Suprapubic skin (tissue), 4 donors: ENCODE results near the gene PLXDC1. TPM values are rescaled to one million over a fixed set of nuclear protein-coding genes. Genes with fewer than 3 reads are reported as not detected.

ENCODE experiments used
- DNase-seq, 2 donors: peaks; one replicate each; pipeline ENCODE4 v3.0.0-alpha.2; 2019; ENCODE audit warnings: low spot score in 2 of 2
- H3K27ac ChIP-seq: fragments of 200-600 bp; sonication (generic); one replicate; pipeline ENCODE4 v1.5.1; 2019
- H3K27me3 ChIP-seq: fragments of 200-600 bp; sonication (generic); one replicate; pipeline ENCODE4 v1.5.1; 2019
- H3K36me3 ChIP-seq: fragments of 200-600 bp; sonication (generic); one replicate; pipeline ENCODE4 v1.5.1; 2019
- H3K4me1 ChIP-seq: fragments of 200-600 bp; sonication (generic); one replicate; pipeline ENCODE4 v1.5.1; 2019
- H3K4me3 ChIP-seq: fragments of 200-600 bp; sonication (generic); one replicate; pipeline ENCODE4 v1.5.1; 2019; ENCODE audit warnings: mild to moderate bottlenecking
- H3K9me3 ChIP-seq: fragments of 200-600 bp; sonication (generic); one replicate; pipeline ENCODE4 v1.5.1; 2019
- EP300 ChIP-seq: sonication (generic); formaldehyde crosslinking; IDR thresholded peaks from one replicate; pipeline ENCODE4 v1.6.1; 2017; ENCODE audit warnings: antibody characterized with exemption
- POLR2A ChIP-seq, 2 donors: fragments of 450-650 bp; IDR thresholded peaks; one replicate each; pipeline ENCODE4 v1.6.1; 2017; ENCODE audit warnings: antibody characterized with exemption in 2 of 2, mild to moderate bottlenecking in 2 of 2, moderate library complexity in 2 of 2
- POLR2AphosphoS5 ChIP-seq, 3 donors: sonication (generic); formaldehyde crosslinking; IDR thresholded peaks; one replicate each; pipeline ENCODE4 v1.6.1; 2017; ENCODE audit warnings: antibody characterized with exemption in 3 of 3
- WGBS: methylation state at CpG from one replicate; pipeline ENCODE4 v1.1.5; 2018; 5-methylcytosine and 5-hydroxymethylcytosine counted together
- total RNA-seq, 4 donors: library from RNA; depleted of rRNA; stranded (reverse); fragments of >200 nt; gene quantifications; one replicate each; pipeline ENCODE4 v1.1.0, GENCODE V29; 2016
- TF ChIP-seq, protein P1 (sequence below), 2 donors: fragments of 200-600 bp in 1 of 2; fragments of 450-650 bp in 1 of 2; sonication (generic) in 1 of 2; IDR thresholded peaks; one replicate each; pipeline ENCODE4 v1.5.1; 2016 to 2019; ENCODE audit warnings: antibody characterized with exemption in 2 of 2, mild to moderate bottlenecking in 1 of 2, moderate library complexity in 1 of 2

Gene PLXDC1
- total RNA-seq, 4 donors from 2014 or later = 5.3 to 14.1 (median 6.3) TPM

DNA sequence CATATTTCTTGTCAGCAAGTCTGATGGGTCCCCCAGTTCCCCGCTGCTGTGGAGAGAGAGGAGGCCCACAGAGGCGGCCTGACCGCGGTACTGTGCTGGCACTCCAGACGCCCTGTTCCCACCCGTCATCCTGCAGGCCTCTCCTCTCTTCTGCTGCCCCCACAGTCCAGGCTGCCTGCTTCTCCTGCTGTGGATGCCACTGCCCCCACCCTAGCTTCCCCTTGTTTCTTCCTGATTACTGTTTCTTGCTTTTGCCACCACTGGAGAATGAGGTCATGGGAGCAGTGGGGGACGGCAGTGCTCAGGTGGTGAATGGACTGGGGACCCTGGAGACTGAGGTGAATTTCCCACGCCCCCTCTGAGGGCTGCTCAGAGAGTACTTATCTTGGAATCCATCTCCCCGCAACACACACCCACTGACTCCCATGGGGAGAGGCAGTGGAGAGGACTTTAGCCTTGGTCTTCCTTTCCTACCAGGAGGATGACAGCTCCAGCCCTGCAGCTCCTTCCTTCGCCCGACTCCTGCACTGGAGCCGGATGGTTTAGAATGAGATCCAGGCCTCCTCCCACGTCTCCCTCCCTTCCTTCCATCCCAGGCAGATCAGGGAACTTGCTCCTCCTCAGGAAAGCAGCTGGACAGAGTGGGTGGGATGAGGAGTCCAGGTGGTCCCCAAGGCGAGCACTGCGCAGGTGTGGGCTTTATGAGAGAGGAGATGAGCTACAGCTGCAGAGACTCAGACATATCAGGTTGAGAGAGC lies 60.4 kb downstream of the PLXDC1 start:
- no peaks in the 10 kb centered on the region for H3K27me3 ChIP-seq
- WGBS = 80% methylated on average over 15 of the region's 15 CpGs
- no peak overlapping the region for H3K27ac ChIP-seq
- no peak for DNase-seq
- no peaks in the 10 kb centered on the region for H3K36me3 ChIP-seq
- H3K4me3 ChIP-seq = no peak overlapping the region
- H3K9me3 ChIP-seq = no peaks in the 10 kb centered on the region
- H3K4me1 ChIP-seq = peaks cover 15% of the 10 kb centered on the region
- no peak for TF ChIP-seq POLR2AphosphoS5 (IDR thresholded peaks at IDR 0.05)
- no peak for TF ChIP-seq POLR2A (IDR thresholded peaks at IDR 0.05)
- TF ChIP-seq, protein P1, sequence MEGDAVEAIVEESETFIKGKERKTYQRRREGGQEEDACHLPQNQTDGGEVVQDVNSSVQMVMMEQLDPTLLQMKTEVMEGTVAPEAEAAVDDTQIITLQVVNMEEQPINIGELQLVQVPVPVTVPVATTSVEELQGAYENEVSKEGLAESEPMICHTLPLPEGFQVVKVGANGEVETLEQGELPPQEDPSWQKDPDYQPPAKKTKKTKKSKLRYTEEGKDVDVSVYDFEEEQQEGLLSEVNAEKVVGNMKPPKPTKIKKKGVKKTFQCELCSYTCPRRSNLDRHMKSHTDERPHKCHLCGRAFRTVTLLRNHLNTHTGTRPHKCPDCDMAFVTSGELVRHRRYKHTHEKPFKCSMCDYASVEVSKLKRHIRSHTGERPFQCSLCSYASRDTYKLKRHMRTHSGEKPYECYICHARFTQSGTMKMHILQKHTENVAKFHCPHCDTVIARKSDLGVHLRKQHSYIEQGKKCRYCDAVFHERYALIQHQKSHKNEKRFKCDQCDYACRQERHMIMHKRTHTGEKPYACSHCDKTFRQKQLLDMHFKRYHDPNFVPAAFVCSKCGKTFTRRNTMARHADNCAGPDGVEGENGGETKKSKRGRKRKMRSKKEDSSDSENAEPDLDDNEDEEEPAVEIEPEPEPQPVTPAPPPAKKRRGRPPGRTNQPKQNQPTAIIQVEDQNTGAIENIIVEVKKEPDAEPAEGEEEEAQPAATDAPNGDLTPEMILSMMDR (IDR thresholded peaks at IDR 0.05) = no peak
- no peak for TF ChIP-seq EP300

- Histone ChIP-seq H3K36me3 (no peaks in the 10 kb centered on the region), H3K4me3 (no peak overlapping the region), H3K27ac (no peak overlapping the region), H3K4me1 (peaks cover 8% of the 10 kb centered on the region), H3K9me3 (no peaks in the 10 kb centered on the region), H3K27me3 (no peaks in the 10 kb centered on the region)
- no peak for DNase-seq
- WGBS = 95% methylated on average over 9 of the region's 9 CpGs
- no peak for TF ChIP-seq POLR2A (IDR thresholded peaks at IDR 0.05)
- no peak for TF ChIP-seq EP300
- TF ChIP-seq, protein P1 (IDR thresholded peaks at IDR 0.05) = no peak
- TF ChIP-seq POLR2AphosphoS5 (IDR thresholded peaks at IDR 0.05) = no peak
Measured at GRCh38 chr17:39090400-39090799, 61.0 kb downstream of the PLXDC1 start.

- 91% methylated on average over 11 of the region's 11 CpGs for WGBS
- TF ChIP-seq POLR2A (IDR thresholded peaks at IDR 0.05) (no peak), POLR2AphosphoS5 (IDR thresholded peaks at IDR 0.05) (no peak), EP300 (no peak)
- TF ChIP-seq, protein P1 (IDR thresholded peaks at IDR 0.05) = no peak
- Histone ChIP-seq H3K4me1 (peaks cover 25% of the 10 kb centered on the region), H3K27ac (no peak overlapping the region), H3K4me3 (no peak overlapping the region), H3K36me3 (no peaks in the 10 kb centered on the region), H3K27me3 (no peaks in the 10 kb centered on the region), H3K9me3 (no peaks in the 10 kb centered on the region)
- no peak for DNase-seq
Measured at GRCh38 chr17:39084558-39084957, 66.9 kb downstream of the PLXDC1 start.

DNA sequence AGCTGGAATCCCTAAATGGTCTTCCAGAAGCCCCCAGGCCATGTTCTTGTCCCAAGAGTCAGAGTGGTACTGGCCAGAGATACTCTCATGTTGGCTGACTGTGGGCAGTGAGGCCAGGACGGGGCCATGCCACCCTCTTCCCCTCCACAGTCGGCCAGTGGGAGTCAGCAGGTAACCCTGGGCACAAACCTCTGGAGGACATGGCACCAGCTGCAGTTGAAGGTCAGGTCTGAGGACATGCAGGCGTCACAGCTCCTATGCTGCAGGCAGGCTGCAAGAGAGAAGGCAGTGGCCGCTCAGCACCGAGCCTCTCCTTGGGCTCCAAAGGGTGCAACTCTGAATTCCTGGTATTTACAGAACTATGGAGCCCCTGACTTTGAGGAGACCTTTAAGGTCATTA lies 68.2 kb downstream of the PLXDC1 start:
- Histone ChIP-seq H3K4me3 (no peak overlapping the region), H3K36me3 (no peaks in the 10 kb centered on the region), H3K9me3 (no peaks in the 10 kb centered on the region), H3K4me1 (peaks cover 25% of the 10 kb centered on the region), H3K27ac (no peak overlapping the region), H3K27me3 (no peaks in the 10 kb centered on the region)
- no peak for DNase-seq
- 80% methylated on average over 1 of the region's 5 CpGs for WGBS
- TF ChIP-seq, protein P1 (IDR thresholded peaks at IDR 0.05) = no peak
- TF ChIP-seq POLR2AphosphoS5 (IDR thresholded peaks at IDR 0.05) (no peak), EP300 (no peak)

DNA sequence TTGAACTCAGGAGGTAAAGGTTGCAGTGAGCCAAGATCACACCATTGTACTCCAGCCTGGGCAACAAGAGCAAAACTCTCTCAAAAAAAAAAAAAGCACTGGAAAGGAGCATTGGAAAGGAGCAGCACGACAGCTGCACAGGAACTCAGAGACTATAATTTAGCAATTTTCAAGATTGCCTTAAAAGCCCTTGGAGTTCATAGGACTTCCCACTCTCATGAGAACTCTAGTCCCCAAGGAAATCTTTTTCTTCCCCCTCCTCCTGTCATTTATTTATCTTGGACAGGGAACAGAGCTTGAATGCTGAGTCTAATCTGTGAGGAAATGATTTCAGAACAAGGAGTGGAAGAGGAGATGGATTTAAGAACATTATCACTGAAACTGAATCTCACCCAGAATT lies 69.0 kb downstream of the PLXDC1 start:
- no peaks in the 10 kb centered on the region for H3K9me3 ChIP-seq
- no peaks in the 10 kb centered on the region for H3K27me3 ChIP-seq
- no peaks in the 10 kb centered on the region for H3K36me3 ChIP-seq
- no peak overlapping the region for H3K4me3 ChIP-seq
- H3K4me1 ChIP-seq = peaks cover 25% of the 10 kb centered on the region
- no peak for DNase-seq
- 40% methylated on average over 1 of the region's 1 CpG for WGBS
- TF ChIP-seq, protein P1 (IDR thresholded peaks at IDR 0.05) = no peak
- no peak for TF ChIP-seq POLR2A (IDR thresholded peaks at IDR 0.05)
- no peak for TF ChIP-seq EP300
- TF ChIP-seq POLR2AphosphoS5 (IDR thresholded peaks at IDR 0.05) = no peak
- no peak overlapping the region for H3K27ac ChIP-seq
